B cell (primary cell): ENCODE measurements around the gene PRAMEF1. TPM values are rescaled to one million over a fixed set of nuclear protein-coding genes. Genes with fewer than 3 reads are reported as not detected.

ENCODE experiments used
- ATAC-seq: fragments of 200-7000 bp; cut with Tn5 transposase; one replicate; pipeline ENCODE4 v1.10.0; 2021; ENCODE audit warnings: low read depth, mild to moderate bottlenecking, moderate number of reproducible peaks, moderate library complexity
- CTCF ChIA-PET: fragments of 350-600 bp; sonication (Branson Sonifier 250); formaldehyde crosslinking; loops from one replicate; lab custom pipeline; 2021; ENCODE audit warnings: antibody characterized with exemption, inconsistent platforms; lab: Charles Lee
- POLR2A ChIA-PET: fragments of 350-600 bp; sonication (Branson Sonifier 250); formaldehyde crosslinking; loops from one replicate; lab custom pipeline; 2021; ENCODE audit warnings: antibody characterized with exemption; lab: Charles Lee
- DNase-seq: peaks from one replicate; pipeline ENCODE4 v3.0.0; 2013
- H2AFZ ChIP-seq: 2 replicates; pipeline ENCODE4 v1.6.1; 2012; ENCODE audit warnings: mild to moderate bottlenecking, low read depth, low read length; ENCODE audit not compliant: insufficient read depth, poor library complexity, severe bottlenecking
- H3K27ac ChIP-seq, 2 donors: 1 replicate in 1 of 2; 2 replicates in 1 of 2; pipeline ENCODE4 v1.5.1; 2012 to 2013; ENCODE audit warnings: low read length in 2 of 2, mild to moderate bottlenecking in 2 of 2, moderate library complexity in 1 of 2
- H3K27me3 ChIP-seq, 4 experiments: fragments of 200-600 bp in 1 of 4; sonication (generic) in 1 of 4; replicated peaks in 1 of 4; 1 replicate in 2 of 4; 2 replicates in 2 of 4; pipeline versions ENCODE4 v1.6.1 to v1.7.0; 2013 to 2016; ENCODE audit warnings: low read length in 3 of 4, mild to moderate bottlenecking in 2 of 4, mixed read lengths in 1 of 4, moderate library complexity in 1 of 4; ENCODE audit not compliant: insufficient read depth in 4 of 4, control insufficient read depth in 3 of 4; ENCODE audit errors: control extremely low read depth in 1 of 4
- H3K36me3 ChIP-seq, 2 experiments: replicated peaks in 1 of 2; 1 replicate in 1 of 2; 2 replicates in 1 of 2; pipeline versions ENCODE4 v1.6.1 to v1.7.1; 2013; ENCODE audit warnings: low read length in 1 of 2; ENCODE audit not compliant: insufficient read depth in 2 of 2, control insufficient read depth in 1 of 2; ENCODE audit errors: control extremely low read depth in 1 of 2, extremely low read depth in 1 of 2
- H3K4me1 ChIP-seq, 2 donors: fragments of 200-600 bp in 1 of 2; sonication (generic) in 1 of 2; 1 replicate in 1 of 2; 2 replicates in 1 of 2; pipeline versions ENCODE4 v1.5.1 to v1.6.1; 2013 to 2017; ENCODE audit warnings: low read length in 2 of 2; ENCODE audit not compliant: control insufficient read depth in 2 of 2, insufficient read depth in 2 of 2
- H3K4me2 ChIP-seq: replicated peaks from 2 replicates; pipeline ENCODE3; 2012; ENCODE audit warnings: mild to moderate bottlenecking, low read depth, low read length; ENCODE audit not compliant: poor library complexity, severe bottlenecking
- H3K4me3 ChIP-seq, 5 experiments: fragments of 200-600 bp in 1 of 5; sonication (generic) in 1 of 5; 1 replicate in 3 of 5; 2 replicates in 2 of 5; pipeline versions ENCODE4 v1.5.1 to v1.7.0; 2011 to 2016; ENCODE audit warnings: low read length in 4 of 5, mild to moderate bottlenecking in 4 of 5, low read depth in 2 of 5, control low read depth in 1 of 5, moderate library complexity in 1 of 5; ENCODE audit not compliant: insufficient read depth in 1 of 5; ENCODE audit errors: control extremely low read depth in 1 of 5, extremely low read depth in 1 of 5
- H3K79me2 ChIP-seq: fragments of 200-600 bp; sonication (generic); one replicate; pipeline ENCODE4 v1.6.0; 2016; ENCODE audit warnings: low read length; ENCODE audit not compliant: control insufficient read depth, insufficient read depth
- H3K9ac ChIP-seq: fragments of 200-600 bp; sonication (generic); 2 replicates; pipeline ENCODE4 v1.6.1; 2017; ENCODE audit warnings: mild to moderate bottlenecking, low read length, moderate library complexity
- H3K9me3 ChIP-seq, 3 donors: one replicate each; pipeline versions ENCODE4 v1.6.1 to v1.7.1; 2013; ENCODE audit warnings: low read length in 2 of 3; ENCODE audit not compliant: control insufficient read depth in 2 of 3, insufficient read depth in 1 of 3; ENCODE audit errors: control extremely low read depth in 1 of 3
- H4K20me1 ChIP-seq: 2 replicates; pipeline ENCODE4 v1.6.0; 2012; ENCODE audit warnings: mild to moderate bottlenecking, low read length; ENCODE audit not compliant: insufficient read depth, control insufficient read depth, poor library complexity, severe bottlenecking
- H3K27ac Mint-ChIP-seq: one replicate; pipeline ENCODE4 v1.8.0; 2021; ENCODE audit warnings: mixed read lengths
- H3K27me3 Mint-ChIP-seq: one replicate; pipeline ENCODE4 v1.8.0; 2021; ENCODE audit warnings: mixed read lengths
- H3K4me1 Mint-ChIP-seq: one replicate; pipeline ENCODE4 v1.8.0; 2021; ENCODE audit warnings: mixed read lengths
- H3K4me3 Mint-ChIP-seq: one replicate; pipeline ENCODE4 v1.8.0; 2021; ENCODE audit warnings: mixed read lengths
- H3K9me3 Mint-ChIP-seq: one replicate; pipeline ENCODE4 v1.8.0; 2022; ENCODE audit warnings: mixed read lengths; ENCODE audit not compliant: insufficient read depth
- EZH2 ChIP-seq: IDR thresholded peaks from 2 replicates; pipeline ENCODE4 v1.6.1; 2012; ENCODE audit warnings: borderline replicate concordance, low read depth, mild to moderate bottlenecking, moderate library complexity, low read length; ENCODE audit not compliant: insufficient read depth, poor library complexity, severe bottlenecking
- WGBS: methylation state at CpG from one replicate; pipeline ENCODE4 v1.1.5; 2013; ENCODE audit warnings: missing lambda C conversion rate; ENCODE audit not compliant: insufficient coverage; 5-methylcytosine and 5-hydroxymethylcytosine counted together
- intact Hi-C: fragments of 100-400 bp; cut with micrococcal nuclease; formaldehyde crosslinking; loops from one replicate; pipeline ENCODE4 v1.10.0; 2022
- polyA plus RNA-seq: library from polyadenylated mRNA; depleted of rRNA; stranded (reverse); fragments of >200 nt; gene quantifications from 2 replicates; pipeline ENCODE4 v1.2.3, GENCODE V29; 2012
- total RNA-seq, 2 donors: library from RNA; stranded (reverse); fragments of 120-200 nt in 1 of 2; gene quantifications; 1 replicate in 1 of 2; 2 replicates in 1 of 2; pipeline versions ENCODE4 v1.2.3 to v1.2.4, GENCODE V29; 2013 to 2022
- TF ChIP-seq, protein P1 (sequence below): fragments of 200-600 bp; IDR thresholded peaks from one replicate; pipeline ENCODE4 v1.8.0; 2022; ENCODE audit warnings: antibody characterized with exemption, mild to moderate bottlenecking

PRAMEF1 gene
- total and polyA plus RNA-seq, 2 donors (not counting 1 experiment from before 2014, with no cell fraction given), result not detected

DNA sequence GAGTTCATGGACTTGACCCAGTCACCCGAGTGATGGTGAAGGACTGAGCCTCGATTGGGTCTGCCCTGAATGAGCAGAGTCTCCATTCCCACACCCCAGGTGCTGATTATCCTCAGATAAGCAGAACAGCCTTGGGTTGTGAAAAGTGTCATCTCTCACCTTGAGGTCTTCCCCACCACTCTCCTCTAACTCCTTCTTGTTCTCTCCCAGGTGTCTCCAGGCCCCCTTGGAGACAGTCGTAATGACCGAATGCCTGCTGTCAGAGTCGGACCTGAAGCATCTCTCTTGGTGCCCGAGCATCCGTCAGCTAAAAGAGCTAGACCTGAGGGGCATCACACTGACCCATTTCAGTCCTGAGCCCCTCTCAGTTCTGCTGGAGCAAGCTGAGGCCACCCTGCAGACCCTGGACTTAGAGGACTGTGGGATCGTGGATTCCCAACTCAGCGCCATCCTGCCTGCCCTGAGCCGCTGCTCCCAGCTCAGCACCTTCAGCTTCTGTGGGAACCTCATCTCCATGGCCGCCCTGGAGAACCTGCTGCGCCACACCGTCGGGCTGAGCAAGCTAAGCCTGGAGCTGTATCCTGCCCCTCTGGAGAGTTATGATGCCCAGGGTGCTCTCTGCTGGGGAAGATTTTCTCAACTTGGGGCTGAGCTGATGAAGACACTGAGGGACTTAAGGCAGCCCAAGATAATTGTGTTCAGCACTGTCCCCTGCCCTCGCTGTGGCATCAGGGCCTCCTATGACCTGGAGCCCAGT, 14.2 kb upstream of the PRAMEF1 start:
- no peak overlapping the region for H3K27ac ChIP-seq
- no peaks in the 10 kb centered on the region for H3K4me1 Mint-ChIP-seq
- DNase-seq, result no peak
- H3K27me3 ChIP-seq, result peaks cover 0 to 5% (median 0%) of the 10 kb centered on the region in 4 experiments
- no peak overlapping the region for H3K27ac Mint-ChIP-seq
- no peak overlapping the region for H3K4me3 Mint-ChIP-seq
- H3K9me3 Mint-ChIP-seq, result no peaks in the 10 kb centered on the region
- H3K4me1 ChIP-seq, result no peaks in the 10 kb centered on the region
- ChIA-PET CTCF (no interaction called here), POLR2A (no interaction called here)
- no peak overlapping the region for H3K4me2 ChIP-seq
- peaks cover 18% of the 10 kb centered on the region for H3K27me3 Mint-ChIP-seq
- no peaks in the 10 kb centered on the region for H3K9me3 ChIP-seq
- H4K20me1 ChIP-seq, result no peaks in the 10 kb centered on the region
- 92% methylated on average over 15 of the region's 15 CpGs for WGBS
- ATAC-seq, result no peak
- no peak overlapping the region for H3K4me3 ChIP-seq
- no peak overlapping the region for H3K9ac ChIP-seq
- TF ChIP-seq EZH2, result no peak
- TF ChIP-seq, protein P1, sequence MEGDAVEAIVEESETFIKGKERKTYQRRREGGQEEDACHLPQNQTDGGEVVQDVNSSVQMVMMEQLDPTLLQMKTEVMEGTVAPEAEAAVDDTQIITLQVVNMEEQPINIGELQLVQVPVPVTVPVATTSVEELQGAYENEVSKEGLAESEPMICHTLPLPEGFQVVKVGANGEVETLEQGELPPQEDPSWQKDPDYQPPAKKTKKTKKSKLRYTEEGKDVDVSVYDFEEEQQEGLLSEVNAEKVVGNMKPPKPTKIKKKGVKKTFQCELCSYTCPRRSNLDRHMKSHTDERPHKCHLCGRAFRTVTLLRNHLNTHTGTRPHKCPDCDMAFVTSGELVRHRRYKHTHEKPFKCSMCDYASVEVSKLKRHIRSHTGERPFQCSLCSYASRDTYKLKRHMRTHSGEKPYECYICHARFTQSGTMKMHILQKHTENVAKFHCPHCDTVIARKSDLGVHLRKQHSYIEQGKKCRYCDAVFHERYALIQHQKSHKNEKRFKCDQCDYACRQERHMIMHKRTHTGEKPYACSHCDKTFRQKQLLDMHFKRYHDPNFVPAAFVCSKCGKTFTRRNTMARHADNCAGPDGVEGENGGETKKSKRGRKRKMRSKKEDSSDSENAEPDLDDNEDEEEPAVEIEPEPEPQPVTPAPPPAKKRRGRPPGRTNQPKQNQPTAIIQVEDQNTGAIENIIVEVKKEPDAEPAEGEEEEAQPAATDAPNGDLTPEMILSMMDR, result no peak
- H3K79me2 ChIP-seq, result no peaks in the 10 kb centered on the region
- no peak overlapping the region for H2AFZ ChIP-seq
- intact Hi-C loops, result no loop called here
- no peaks in the 10 kb centered on the region for H3K36me3 ChIP-seq

DNA sequence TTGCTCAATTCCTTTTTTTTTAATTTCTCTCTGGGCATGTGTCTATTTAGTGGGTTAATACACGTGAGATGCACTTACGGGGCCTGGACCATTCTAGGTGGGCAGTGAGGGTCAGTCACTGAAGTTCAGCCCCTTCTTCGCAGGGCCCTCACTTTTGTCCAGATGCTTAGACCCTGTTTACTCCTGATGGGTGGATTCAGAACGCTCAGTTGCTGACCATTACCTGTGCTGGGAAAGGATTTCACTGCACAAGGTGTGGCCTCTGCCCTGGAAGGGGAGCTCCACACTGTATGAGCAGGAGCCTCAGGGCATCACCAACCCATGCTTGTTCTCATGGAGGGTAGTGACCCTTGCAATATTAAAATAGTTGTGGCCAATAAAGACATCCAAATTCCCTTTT, 13.1 kb upstream of the PRAMEF1 start:
- H3K4me3 Mint-ChIP-seq, result no peak overlapping the region
- Histone ChIP-seq H3K4me2 (no peak overlapping the region), H3K27me3 (peaks cover 0 to 5% (median 0%) of the 10 kb centered on the region in 4 experiments), H3K27ac (no peak overlapping the region), H2AFZ (no peak overlapping the region), H4K20me1 (no peaks in the 10 kb centered on the region), H3K4me1 (no peaks in the 10 kb centered on the region), H3K79me2 (no peaks in the 10 kb centered on the region), H3K36me3 (no peaks in the 10 kb centered on the region), H3K9ac (no peak overlapping the region), H3K9me3 (peaks cover 0 to under 1% (median 0%) of the 10 kb centered on the region in 3 donors), H3K4me3 (no peak overlapping the region)
- ChIA-PET CTCF (no interaction called here), POLR2A (no interaction called here)
- H3K27ac Mint-ChIP-seq, result no peak overlapping the region
- DNase-seq, result no peak
- no peak for TF ChIP-seq EZH2
- TF ChIP-seq, protein P1, result no peak
- peaks cover 12% of the 10 kb centered on the region for H3K27me3 Mint-ChIP-seq
- no peaks in the 10 kb centered on the region for H3K4me1 Mint-ChIP-seq
- no peaks in the 10 kb centered on the region for H3K9me3 Mint-ChIP-seq
- WGBS, result 100% methylated on average over 2 of the region's 4 CpGs
- ATAC-seq, result no peak
- intact Hi-C loops, result no loop called here
